NCI-H128 (cell line): ENCODE results near the gene UBE2C.

Experiments
- DNase-seq: peaks from one replicate; lab custom pipeline; 2025; ENCODE audit not compliant: unreplicated experiment; lab: John Stamatoyannopoulos, UW

The UBE2C gene

DNA sequence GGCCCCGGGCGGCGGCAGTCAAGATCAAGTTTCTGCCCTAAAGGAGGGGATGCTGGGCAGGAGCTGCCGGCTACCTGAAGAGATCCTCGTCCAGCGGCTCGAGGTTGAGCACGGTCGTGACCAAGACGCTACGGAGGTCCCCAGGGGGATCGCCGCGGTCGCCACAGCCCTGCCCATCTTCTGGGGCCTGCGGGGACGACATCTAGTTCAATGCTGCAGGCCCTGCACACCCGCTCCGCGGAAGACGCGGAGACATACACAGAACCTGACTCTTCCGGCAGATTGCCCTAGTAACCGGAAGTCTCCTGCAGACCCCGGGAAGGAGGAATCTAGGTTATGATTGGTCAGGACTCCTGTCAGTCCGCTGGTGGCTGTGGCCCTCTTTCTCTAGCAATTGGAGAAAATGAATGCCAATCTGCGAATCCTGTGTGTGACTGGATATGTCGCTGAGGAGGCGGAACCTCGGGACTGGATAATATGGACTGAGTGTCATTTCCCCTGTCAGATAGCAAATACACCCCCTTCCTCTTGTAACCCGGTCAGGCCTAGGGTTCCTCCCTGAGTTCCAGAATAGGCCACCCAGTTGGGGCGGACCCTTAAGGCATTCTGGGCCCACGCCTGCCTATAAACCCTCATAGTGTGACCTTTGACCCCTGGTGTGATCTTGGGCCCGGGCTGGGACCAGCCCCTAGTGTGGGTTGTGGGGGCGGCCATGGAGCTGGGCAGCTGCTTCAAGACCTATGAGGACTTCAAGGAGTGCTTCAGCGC, 44.9 kb downstream of the UBE2C start, which contains the start of the genes ACOT8 and ZSWIM3:
Gene ACOT8 (minus strand): TSS at position 279 of the 768 bp plus-strand sequence. CDS start 77 bp downstream, at position 202.
Gene ZSWIM3 (plus strand): TSS at position 501 of the 768 bp plus-strand sequence. CDS start 212 bp downstream, at position 713.
- DNase-seq = peak; percentile 100

DNA sequence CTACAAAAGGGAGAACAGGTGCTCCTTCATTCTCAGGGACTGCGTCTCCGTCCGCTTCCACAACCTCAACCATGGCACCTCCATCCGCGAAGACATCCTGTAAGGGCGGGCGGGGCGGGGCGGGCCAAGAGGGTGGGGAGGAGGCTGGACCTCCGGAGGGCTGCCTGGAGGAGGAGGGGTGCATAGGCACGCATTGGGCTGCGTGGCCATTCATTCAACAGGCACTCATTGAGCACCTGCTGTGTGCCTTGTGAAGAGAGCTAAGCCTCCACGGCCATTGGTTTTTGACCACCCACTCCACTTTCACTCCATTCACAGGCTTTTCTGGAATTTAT, 45.4 kb downstream of the UBE2C start:
- DNase-seq = no peak

DNA sequence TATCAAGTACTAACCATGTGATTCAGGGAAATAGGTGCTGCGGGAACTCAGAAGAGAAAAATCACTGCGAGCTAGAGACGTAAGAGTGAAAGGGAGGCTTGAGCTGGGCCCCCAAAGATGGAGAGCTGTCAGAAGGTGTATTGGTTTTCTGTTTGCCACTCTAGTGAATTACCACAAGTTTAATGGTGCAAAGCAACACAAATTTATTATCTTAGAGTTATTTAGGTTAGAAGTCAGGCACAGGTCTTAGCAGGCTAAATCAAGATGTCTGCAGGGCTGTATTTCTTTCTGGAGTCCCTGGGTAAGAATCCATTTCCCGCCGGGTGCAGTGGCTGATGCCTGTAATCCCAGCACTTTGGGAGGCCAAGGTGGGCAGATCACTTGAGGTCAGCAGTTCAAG, 47.5 kb downstream of the UBE2C start:
- no peak for DNase-seq

DNA sequence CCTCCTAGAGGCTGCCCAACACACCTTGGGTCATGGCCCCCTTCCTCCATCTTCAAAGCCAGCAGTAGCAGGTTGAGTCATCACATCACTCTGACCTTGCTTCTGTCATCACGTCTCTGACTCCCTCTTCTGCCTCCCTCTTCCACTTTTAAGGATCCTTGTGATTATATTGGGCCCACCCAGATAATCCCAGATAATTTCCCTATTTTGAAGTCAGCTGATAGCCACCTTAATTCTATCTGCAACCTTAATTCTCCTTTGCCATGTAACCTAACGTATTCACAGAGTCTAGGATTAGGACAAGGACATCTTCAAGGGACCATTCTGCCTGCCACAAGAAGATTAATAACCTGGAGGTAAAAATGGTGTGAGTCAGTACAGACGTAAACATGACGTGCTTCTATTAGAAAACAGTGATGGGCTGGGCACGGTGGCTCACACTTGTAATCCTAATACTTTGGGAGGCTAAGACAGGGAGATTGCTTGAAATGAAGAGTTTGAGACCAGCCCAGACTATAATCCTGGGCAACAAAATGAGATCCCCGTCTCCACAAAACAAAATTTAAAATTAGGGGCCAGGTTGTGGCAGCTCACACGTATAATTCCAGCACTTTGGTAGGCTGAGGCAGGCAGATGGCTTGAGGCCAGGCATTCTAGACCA, 48.2 kb downstream of the UBE2C start:
- DNase-seq = no peak

DNA sequence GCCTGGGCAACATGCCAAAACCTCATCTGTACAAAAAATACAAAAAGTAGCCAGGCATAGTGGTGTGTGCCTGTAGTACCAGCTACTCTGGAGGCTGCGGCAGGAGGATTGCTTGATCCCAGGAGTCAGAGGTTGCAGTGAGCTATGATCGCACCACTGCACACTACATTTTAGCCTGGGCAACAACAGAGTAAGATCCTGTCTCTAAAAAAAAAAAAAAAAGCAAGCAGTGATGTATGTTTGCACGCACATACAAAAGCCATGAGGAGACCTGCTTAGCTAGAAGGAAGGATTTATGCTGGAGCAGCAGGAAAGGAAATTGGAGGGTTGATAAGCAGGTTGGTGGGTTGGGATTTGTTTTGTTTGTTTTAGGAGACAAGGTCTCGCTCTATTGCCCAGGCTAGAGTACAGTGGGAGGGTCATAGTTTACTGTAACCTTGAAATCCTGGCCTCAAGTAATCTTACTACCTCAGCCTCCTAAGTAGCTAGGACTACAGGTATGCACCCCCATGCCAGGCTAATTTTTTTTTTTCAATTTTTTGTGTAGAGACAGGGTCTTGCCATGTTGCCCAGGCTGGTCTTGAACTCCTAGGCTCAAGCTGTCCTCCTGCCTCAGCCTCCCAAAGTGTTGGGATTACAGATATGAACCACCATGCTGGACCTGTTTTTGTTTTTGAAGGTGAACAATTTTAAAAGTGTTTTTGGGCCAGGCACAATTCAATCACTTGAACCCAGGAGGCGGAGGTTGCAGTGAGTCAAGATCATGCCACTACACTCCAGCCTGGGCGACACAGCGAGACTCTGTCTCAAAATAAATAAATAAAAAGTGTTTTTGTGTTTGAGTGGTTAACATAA, 49.0 kb downstream of the UBE2C start:
- DNase-seq = peak; percentile 21

DNA sequence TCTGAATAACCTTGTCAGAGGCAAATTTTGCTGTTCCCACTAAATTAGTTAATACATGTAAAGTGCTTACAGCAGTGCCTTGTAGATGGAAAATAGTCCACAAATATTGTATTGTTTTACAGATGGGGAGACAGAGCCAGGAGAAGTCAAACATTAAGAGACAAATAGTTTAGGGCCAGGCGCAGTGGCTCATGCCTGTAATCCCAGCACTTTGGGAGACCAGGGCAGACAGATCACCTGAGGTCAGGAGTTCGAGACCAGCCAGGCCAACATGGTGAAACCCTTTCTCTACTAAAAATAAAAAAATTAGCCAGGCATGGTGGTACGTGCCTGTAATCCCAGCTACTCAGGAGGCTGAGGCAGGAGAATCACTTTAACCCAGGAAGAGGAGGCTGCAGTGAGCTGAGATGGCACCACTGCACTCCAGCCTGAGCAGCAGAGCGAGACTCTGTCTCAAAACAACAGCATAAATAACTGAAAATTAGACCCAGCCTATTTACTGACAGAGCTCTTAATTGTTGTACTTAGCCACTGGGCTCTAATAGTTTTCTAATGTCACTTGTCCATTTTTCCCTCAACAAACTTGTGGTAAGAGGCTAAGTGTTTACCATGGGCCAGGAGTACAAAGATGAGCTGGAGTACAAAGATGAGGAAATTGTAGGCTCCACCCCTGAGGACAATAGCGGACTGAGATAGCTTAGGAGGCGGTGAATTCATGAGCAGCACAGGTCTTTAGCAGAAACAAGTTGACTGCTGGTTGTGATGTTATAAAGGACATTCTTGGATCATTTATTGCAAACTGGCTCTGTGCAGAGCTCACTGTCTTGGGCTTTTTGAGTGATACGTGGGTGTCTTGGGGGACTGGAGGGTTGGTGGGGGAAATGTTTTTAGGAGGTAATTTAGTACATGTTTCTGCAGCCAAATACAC, 51.4 kb downstream of the UBE2C start:
- DNase-seq = no peak

DNA sequence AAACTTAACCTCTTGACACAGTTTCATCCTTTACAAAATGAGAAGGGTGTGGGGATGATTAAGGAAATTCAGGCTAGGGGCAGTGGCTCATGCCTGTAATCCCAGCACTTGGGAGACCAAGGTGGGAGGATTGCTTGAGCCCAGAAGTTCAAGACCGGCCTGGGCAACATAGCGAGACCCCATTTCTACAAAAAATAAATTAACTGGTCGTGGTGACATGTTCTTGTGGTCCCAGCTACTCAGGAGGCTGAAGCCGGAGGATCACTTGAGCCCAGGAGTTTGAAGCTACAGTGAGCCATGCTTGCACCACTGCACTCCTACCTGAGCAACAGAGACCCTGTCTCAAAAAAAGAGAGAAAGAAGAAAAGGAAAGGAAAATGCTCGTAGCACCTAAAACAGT, 54.0 kb downstream of the UBE2C start:
- no peak for DNase-seq
